Endothelial cell of umbilical vein (primary cell): Measurements from ENCODE around the gene PARK7.

Experiments used
- TF ChIP-seq, protein P1 (sequence below), 2 donors: IDR thresholded peaks; 1 replicate in 1 of 2; 2 replicates in 1 of 2; pipeline ENCODE4 v1.5.1; 2011; ENCODE audit warnings: low read length in 2 of 2, mild to moderate bottlenecking in 2 of 2, moderate library complexity in 2 of 2, control low read depth in 1 of 2, inconsistent platforms in 1 of 2, low read depth in 1 of 2; ENCODE audit not compliant: insufficient read depth in 1 of 2; ENCODE audit errors: extremely low read depth in 1 of 2
- TF ChIP-seq, protein P2 (sequence below): IDR thresholded peaks from 2 replicates; pipeline ENCODE4 v1.6.1; 2011; ENCODE audit not compliant: insufficient read depth, insufficient read length

DNA sequence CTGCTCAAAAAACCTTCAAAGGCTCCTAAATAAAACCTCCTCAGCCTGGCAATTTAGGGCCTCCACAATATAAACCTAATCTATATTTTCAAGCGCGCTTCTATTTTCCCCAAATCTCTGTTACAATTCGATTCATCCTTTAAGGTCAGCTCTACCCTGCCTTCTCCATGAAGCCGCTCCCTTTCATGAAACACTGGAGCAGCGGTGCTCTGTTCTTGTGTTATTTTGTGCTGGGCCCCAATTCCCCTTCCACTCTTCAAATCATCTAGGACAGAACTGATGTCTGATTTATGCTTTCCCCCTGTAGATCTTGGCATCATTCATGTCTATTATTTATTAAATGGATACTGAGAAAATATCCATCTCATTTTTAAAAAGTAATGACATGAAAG lies 57.7 kb downstream of the PARK7 start:
- TF ChIP-seq, protein P1, sequence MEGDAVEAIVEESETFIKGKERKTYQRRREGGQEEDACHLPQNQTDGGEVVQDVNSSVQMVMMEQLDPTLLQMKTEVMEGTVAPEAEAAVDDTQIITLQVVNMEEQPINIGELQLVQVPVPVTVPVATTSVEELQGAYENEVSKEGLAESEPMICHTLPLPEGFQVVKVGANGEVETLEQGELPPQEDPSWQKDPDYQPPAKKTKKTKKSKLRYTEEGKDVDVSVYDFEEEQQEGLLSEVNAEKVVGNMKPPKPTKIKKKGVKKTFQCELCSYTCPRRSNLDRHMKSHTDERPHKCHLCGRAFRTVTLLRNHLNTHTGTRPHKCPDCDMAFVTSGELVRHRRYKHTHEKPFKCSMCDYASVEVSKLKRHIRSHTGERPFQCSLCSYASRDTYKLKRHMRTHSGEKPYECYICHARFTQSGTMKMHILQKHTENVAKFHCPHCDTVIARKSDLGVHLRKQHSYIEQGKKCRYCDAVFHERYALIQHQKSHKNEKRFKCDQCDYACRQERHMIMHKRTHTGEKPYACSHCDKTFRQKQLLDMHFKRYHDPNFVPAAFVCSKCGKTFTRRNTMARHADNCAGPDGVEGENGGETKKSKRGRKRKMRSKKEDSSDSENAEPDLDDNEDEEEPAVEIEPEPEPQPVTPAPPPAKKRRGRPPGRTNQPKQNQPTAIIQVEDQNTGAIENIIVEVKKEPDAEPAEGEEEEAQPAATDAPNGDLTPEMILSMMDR (IDR thresholded peaks at IDR 0.05; ENCODE audit: extremely low read depth in 1 of 2, insufficient read depth in 1 of 2, low read depth in 1 of 2, low read length in 2 of 2), result no peak
- TF ChIP-seq, protein P2, sequence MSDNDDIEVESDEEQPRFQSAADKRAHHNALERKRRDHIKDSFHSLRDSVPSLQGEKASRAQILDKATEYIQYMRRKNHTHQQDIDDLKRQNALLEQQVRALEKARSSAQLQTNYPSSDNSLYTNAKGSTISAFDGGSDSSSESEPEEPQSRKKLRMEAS, result no peak
